Inflammatory macrophage treated with lipopolysaccharide for 4 hours (primary cell): ENCODE data around the gene SHCBP1.

ENCODE experiments used
- DNase-seq: peaks from one replicate; pipeline ENCODE4 v3.0.0-alpha.2; 2020

Gene SHCBP1

DNA sequence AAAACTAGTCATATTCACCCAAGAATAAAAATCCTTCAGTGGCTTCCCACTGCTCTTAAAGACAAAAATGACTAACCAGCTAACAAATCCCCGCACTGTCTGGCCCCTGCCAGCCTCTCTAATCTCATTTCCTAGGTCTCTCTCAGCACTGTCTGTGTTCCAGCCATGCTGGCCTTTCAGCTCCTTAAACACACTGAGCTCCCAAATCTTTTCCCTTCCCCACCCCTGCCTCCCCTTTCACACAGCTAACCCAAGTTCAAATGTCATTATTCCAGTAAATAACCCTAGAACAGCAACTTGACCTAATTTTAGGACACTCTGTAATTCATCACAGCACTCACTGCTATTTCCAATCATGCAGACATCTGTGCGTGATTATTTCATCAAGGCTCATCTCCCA is 7.8 kb downstream of the SHCBP1 start:
- DNase-seq: no peak

DNA sequence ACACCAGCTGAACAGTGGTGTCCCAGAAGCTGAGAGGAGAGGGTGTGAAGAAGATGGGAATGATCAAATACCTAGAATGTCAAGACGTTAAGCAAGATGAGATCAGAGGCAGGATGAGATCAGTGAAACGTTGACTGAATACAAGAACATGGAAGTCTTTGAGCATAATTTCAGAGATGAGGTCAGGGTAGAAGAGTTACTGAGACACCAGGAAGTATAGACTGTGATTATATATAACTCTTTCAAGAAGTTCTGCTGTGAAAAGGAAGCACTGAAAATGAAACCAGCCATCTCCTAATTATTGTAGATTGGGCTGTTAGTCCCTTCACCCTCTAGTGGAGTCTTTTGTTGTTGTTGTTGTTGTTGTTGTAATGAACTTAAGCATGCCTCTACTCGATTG is 9.1 kb downstream of the SHCBP1 start:
- peak; percentile 46 for DNase-seq

DNA sequence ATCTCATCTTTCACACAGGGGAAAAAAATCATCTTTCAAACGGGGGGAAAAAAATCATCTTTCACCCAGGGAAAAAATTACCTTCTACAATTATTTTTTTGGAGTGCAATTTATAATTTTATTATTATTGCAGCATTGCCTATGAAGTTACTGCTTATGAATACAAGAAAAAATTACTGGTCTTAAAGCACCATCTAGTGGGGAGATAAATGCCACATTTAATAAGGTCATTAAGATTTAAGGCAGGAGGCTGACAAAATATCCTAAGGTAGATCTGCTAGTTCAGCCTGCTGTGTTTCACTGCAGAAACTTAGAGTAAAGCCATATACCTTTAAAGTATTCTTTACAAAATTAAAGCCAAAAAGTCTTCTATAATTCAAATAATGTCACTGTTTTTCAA is 13.7 kb downstream of the SHCBP1 start:
- DNase-seq: peak; percentile 58

DNA sequence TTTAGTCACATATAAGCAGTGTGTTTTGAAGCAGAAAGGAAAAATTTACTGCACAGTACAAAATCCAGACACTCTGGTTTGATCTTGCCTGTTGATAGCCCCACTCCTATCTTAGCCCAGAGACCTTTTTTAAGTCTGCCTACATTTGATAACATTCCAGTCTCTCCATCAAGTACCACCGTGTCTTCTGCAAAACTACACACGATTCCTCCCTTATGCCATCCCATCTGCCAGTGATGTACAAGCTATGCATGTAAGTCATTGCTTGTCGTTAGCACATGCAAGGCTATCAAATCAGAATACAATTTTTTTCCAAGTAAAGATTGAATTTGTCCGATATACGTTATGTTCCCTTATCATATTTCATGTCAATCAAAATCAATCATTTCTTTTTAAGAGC is 14.9 kb downstream of the SHCBP1 start:
- no peak for DNase-seq

DNA sequence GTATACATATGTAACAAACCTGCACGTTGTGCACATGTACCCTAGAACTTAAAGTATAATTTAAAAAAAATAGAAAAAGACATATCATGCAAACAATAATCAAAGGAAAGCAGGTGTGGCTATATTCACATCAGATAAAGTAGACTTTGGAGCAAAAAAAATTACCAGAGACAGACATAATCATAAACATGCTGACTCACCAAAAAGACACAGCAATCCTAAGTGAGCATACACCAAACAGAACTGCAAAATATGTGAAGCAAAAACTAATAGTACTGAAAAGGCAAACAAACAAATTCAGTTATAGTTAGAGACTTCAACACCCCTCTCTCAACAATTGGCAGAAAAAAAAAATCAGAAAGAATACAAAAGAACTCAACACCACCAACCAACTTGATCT is 29.9 kb downstream of the SHCBP1 start:
- no peak for DNase-seq

DNA sequence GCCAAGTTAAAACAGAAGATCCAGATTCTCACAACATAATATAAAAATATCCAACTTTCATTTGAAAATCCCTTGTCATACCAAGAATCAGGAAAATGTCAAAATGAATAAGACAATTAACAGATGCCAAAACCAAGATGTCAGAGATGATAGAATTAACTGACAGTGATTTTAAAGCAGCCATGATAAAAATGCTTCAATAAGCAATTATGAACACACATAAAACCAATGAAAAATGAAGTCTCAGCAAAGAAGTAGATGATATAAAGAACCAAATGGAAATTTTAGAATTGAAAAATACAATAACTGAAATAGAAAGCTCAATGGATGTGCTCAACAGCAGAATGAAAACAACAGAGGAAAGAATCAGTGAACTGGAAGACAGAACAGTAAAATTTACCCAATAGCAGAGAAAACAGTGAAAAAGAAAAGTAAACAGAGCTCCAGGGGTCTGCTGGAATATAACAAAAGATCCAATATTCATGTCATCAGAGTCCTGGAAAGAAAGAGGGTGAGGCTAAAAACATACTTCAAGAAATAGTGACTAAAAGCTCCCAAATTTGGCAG is 35.1 kb downstream of the SHCBP1 start:
- DNase-seq: no peak

DNA sequence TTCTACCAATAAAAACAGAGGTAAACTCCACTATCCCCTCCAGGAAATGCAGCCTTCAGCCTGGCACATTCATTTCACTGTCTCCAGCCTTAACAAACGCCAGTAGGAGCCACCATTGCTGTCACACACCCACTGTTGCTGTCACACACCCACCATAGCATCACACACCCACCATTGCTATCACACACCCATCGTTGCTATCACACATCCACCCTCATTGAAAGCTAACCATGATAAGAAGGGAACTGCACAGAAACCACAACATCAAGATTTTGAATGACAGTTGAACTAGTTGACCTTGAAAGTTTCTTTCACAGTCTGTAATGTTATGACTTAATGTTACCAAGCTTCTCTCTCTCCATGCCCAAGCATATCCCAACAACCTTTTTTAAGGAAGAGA is 38.1 kb downstream of the SHCBP1 start:
- DNase-seq: no peak

DNA sequence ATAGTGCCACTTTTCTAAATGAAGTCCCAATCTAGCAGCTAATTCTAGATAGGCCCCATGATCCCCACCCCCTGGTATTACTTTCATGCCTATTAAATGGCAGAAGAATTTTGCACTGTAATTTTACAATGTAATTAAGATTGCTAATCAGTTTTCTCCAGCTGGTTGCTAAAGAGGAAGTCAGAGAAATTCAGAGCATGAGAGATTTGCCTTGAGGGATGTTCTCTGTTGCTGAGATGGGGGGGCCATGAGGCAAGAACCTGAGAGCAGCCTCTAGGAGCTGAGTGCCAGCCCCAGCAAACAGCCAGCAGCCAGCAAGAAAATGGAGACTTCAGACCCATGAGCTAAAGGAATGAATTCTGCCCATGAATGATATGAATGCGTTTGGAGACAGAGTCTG is 38.9 kb downstream of the SHCBP1 start:
- no peak for DNase-seq

DNA sequence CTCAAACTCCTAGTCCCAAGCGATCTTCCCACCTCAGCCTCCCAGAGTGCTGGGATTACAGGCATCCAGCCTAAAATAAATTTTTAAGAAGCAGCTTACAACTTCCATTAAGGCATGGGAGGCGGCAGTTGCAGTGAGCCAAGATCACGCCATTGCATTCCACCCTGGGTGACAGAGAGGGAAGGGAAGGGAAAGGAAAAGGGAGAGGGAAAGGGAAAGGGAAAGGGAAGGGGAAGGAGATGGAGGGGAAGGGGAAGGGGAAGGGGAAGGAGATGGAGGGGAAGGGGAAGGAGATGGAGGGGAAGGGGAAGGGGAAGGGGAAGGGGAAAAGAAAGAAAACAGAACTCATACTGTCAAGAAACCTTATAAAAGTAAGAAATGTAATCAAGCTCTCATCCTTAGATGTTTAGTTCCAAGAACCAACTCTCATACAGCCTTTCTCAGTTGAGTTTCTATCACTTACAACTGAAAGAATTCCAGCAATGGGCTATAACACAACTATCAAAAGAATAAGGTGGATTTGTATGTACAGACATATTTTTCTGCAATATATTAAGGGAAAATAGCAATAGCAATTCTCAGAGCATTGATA is 43.1 kb downstream of the SHCBP1 start:
- DNase-seq: no peak

DNA sequence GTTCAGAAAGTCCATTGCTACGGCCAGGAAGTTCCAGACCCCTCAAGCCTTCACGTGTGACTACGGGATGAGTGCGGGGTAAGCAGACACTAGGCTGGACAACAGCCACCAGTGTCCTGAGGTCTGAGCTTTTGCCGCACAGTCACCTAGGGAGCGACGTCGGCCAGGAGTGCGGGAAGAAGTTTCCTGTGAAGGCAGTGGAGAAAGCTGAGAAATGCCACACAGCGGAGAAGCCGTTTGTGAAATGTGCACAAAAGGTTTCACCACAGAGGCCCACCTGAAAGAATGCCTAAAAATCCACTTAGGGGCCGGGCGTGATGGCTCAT is 47.4 kb downstream of the SHCBP1 start:
- no peak for DNase-seq

DNA sequence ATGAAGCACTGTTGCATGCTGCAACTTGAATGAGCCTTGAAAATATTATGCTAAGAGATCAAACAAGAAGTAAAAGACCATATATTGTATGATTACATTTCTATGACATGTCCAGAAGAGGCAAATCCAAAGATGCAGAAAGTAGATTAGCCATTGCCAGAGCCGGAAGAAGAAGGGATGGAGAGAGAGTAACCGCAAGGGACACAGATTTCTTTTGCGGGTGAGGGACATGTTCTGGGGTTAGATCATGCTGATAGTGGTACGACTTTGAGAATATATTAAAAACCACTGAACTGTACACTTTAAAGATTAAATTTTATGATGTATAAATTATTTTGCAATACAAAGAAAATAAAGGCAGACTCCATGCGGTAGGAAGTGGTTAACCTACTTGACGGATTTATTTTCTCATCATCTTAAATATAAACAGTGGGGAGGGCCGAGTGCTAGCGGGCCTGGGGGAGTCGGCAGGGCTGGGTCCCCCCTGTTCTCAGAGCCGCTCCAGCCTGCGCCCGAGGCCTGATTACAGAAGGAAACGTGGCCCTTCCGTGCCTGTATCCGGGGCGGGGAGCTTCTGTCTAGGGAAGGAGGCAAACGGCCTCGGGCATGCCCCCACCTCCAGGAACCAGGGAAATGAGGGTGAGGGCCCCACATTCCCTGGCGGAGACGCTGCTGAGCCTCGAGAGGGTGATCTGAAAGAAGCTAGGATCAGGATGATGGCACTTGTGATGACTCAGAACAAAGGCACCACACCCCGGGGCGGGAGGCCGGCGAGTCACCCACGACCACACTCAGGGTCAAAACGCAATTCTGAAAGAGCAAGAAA is 48.0 kb downstream of the SHCBP1 start:
- peak; percentile 43 for DNase-seq

DNA sequence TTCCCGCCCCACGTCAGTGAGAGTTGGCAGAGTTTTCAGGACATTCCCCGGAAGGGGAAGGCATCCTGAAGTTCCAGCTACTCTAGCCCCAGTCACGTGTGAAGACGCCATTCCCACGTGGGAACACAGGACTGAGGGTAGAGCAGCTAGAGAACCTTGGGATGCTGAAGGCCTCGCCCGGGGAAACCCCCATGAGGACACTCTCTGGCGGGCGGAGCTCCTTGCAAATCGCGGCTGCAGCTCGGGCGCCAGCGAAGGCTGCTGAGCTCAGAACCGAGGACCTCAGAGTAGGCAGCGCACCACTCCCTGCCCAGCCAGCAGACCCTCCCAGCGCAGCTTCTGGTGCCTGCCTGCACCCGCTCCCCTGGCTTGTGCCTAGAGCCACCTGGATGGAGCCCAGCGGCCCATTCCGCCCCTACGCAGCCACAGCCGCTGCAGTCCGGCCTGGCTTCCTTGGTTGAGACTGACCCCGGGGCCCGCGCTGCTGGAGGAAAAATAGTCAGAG is 51.9 kb downstream of the SHCBP1 start:
- DNase-seq: no peak

DNA sequence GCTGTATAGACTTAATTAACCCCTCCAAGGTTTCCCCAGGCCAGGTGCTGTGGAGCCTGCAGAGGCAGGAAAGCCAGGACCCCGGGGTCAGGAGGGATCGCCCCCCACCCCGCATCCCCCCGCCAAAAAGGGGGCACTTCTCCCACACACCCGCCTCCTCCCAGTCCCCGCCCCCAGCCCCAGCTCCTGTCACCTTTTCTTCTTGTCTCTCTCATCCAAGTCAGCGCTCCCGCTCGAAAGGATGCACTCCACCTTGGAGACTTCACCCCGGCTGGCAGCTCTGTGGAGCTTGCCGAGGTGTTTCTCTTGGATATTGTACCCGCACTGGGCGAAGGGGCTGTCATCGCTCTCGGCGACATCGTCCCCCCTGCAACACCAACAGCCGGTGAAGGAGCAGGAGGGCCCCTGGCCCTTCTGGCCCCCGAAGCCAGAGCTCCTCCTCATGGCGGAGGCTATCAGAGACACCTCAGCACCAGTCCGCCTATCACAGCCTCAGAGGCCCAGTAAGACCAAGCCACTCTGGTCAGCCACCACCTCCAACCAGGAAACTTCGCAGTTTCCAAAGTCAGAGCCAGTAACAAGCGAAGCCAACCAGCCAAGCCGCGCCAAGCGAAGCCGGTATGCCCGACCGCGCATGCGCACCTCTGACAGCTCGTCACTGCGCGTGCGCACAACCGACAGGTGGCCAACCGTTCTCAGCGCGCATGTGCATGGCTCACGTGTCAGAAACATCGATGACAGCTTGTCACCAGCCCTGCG is 52.5 kb downstream of the SHCBP1 start:
- DNase-seq: no peak

DNA sequence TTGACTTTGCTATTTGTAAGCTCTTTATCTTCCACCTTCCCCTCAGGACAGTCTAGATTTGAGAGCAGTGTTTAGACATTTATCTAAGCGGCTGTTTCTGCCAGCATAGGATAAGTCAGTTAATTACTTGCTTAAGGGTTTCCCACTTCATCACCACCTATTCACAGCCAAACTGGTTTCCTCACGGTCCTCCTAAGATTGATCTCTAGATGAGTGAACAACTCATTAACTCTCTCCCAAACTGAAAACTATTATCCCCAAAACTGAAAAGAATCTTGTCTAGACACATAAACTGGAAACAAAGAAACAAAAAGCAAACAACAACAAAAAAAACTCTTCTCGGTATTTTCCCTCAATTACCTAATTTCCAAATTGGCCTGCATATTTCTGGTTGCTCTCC is 58.2 kb downstream of the SHCBP1 start:
- DNase-seq: no peak

DNA sequence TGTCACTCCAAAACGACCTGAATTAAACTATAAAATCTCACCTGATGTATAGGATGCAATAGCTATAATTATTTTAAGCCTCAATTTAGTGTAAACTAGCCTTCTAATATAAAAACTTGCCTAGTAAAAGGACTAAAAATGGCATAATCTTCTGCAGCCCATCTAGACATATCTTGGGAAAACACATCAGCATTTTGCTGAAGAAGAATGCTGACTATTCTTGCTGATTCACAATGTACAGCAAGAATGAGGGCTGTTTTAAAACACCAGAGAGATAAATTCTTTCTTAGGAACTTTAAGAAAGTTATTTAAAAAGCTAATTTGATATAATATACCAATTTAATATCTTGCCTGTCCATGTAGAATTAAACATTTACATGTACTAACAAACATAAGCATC is 63.2 kb downstream of the SHCBP1 start:
- DNase-seq: no peak

DNA sequence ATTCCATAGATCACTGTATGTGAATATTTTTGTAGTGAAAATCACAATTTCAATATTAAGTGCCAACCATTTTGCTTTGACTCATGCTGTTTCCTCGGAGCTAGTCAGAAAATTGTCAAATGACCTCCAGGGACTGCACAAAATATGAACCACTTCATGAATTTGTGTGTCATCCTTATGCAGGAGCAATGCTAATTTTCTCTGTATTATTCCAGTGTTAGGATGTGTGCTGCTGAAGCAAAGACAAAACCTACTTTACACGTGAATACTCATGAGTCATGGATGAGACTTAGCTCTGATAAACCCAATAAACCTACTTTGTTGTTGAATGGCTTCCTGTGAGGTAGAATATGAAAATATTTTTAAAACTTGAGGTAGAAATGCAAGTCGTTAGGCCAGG is 65.2 kb downstream of the SHCBP1 start:
- no peak for DNase-seq

DNA sequence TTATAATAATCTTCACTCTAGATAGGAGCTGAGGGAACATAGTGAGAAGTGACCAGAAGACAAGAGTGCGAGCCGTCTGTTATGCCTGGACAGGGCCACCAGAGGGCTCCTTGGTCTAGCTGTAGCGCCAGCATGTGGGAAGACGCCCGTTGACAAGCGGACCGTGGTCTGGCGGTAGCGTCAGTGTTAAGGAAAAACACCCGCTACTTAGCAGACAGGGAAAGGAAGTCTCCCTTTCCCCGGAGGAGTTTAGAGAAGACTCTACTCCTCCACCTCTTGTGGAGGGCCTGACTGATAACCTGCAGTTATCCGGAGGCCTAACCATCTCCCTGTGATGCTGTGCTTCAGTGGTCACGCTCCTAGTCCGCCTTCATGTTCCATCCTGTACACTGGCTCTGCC is 66.7 kb downstream of the SHCBP1 start:
- DNase-seq: peak; percentile 63

DNA sequence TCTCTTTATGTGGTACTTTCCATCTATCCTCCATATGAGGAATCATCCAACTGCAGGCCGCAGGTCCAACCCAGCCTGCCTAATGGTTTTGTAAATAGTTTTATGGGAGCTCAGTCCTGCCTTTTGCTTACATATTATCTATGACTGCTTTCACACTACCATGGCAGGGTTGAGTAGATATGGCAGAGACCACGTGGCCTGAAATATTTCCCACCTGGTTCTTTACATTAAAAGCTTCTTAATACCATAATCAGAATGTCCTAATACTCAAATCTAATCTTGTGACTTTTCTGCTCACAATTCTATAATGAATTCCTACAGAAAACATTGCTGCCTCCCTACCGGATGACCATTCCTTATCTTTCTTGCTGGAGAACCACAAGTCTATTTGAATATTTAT is 71.7 kb downstream of the SHCBP1 start:
- no peak for DNase-seq
